Smooth muscle cell of the brain vasculature (primary cell): ENCODE results near the gene FRMD1.

Experiments
- DNase-seq: peaks from one replicate; pipeline ENCODE4 v3.0.0-alpha.2; 2012; ENCODE audit warnings: low read depth, low spot score

The FRMD1 gene

GRCh38 chr6:168111911-168112310, 32.9 kb upstream of the FRMD1 start:
- DNase-seq = no peak

- no peak for DNase-seq
These were observed 31.4 kb upstream of the FRMD1 start for GRCh38 chr6:168110437-168110836.

GRCh38 chr6:168109171-168109570, 30.2 kb upstream of the FRMD1 start:
- DNase-seq = no peak

- DNase-seq = no peak
These were observed 28.4 kb upstream of the FRMD1 start for GRCh38 chr6:168107191-168107983.

GRCh38 chr6:168106633-168107005, 27.6 kb upstream of the FRMD1 start:
- no peak for DNase-seq

GRCh38 chr6:168105813-168106632, 27.0 kb upstream of the FRMD1 start:
- no peak for DNase-seq

GRCh38 chr6:168104636-168105035, 25.6 kb upstream of the FRMD1 start:
- DNase-seq = no peak

GRCh38 chr6:168103050-168103830, 24.2 kb upstream of the FRMD1 start:
- no peak for DNase-seq

- no peak for DNase-seq
These were observed 23.4 kb upstream of the FRMD1 start for GRCh38 chr6:168102315-168102985.

- DNase-seq = no peak
These were observed 22.7 kb upstream of the FRMD1 start for GRCh38 chr6:168101590-168102314.

GRCh38 chr6:168100803-168101589, 22.0 kb upstream of the FRMD1 start:
- no peak for DNase-seq

GRCh38 chr6:168100011-168100802, 21.2 kb upstream of the FRMD1 start:
- DNase-seq = no peak

GRCh38 chr6:168099201-168100010, 20.4 kb upstream of the FRMD1 start:
- no peak for DNase-seq

GRCh38 chr6:168098431-168098861, 19.4 kb upstream of the FRMD1 start:
- DNase-seq = no peak

- DNase-seq = no peak
These were observed 18.8 kb upstream of the FRMD1 start for GRCh38 chr6:168097621-168098430.

GRCh38 chr6:168097221-168097620, 18.2 kb upstream of the FRMD1 start:
- no peak for DNase-seq

GRCh38 chr6:168096271-168096764, 17.3 kb upstream of the FRMD1 start:
- no peak for DNase-seq
